GM23338 (cell line): Measurements from ENCODE around the gene SH2D4B. TPM values are rescaled to one million over a fixed set of nuclear protein-coding genes. Genes with fewer than 3 reads are reported as not detected.

Source experiments
- ATAC-seq: fragments of 200-7000 bp; cut with Tn5 transposase; 3 replicates; pipeline ENCODE4 v1.9.1; 2020
- DNase-seq: peaks from one replicate; pipeline ENCODE4 v3.0.0-alpha.2; 2015; ENCODE audit warnings: low spot score
- H2AFZ ChIP-seq: fragments of 200-600 bp; sonication (generic); 2 replicates; pipeline ENCODE4 v1.8.0; 2016; ENCODE audit warnings: antibody characterized with exemption, mild to moderate bottlenecking, moderate library complexity
- H3F3A ChIP-seq: fragments of 200-600 bp; sonication (generic); replicated peaks from 2 replicates; pipeline ENCODE4 v1.8.0; 2017; ENCODE audit warnings: antibody characterized with exemption, mixed run types, low read depth
- H3K27ac ChIP-seq: fragments of 200-600 bp; sonication (generic); 2 replicates; pipeline ENCODE4 v1.6.1; 2016; ENCODE audit warnings: low read depth
- H3K27me3 ChIP-seq: fragments of 200-600 bp; sonication (generic); 2 replicates; pipeline ENCODE4 v1.8.0; 2016; ENCODE audit warnings: mild to moderate bottlenecking, mixed run types, moderate library complexity; ENCODE audit not compliant: insufficient read depth
- H3K36me3 ChIP-seq: fragments of 200-600 bp; sonication (generic); 2 replicates; pipeline ENCODE4 v1.8.0; 2016; ENCODE audit warnings: mild to moderate bottlenecking; ENCODE audit not compliant: insufficient read depth
- H3K4me1 ChIP-seq: fragments of 200-600 bp; sonication (generic); 2 replicates; pipeline ENCODE4 v1.8.0; 2016; ENCODE audit warnings: mild to moderate bottlenecking, moderate library complexity; ENCODE audit not compliant: insufficient read depth
- H3K4me2 ChIP-seq: fragments of 200-600 bp; sonication (generic); 2 replicates; pipeline ENCODE4 v1.7.1; 2017; ENCODE audit warnings: mixed run types
- H3K4me3 ChIP-seq: fragments of 200-600 bp; sonication (generic); 2 replicates; pipeline ENCODE4 v1.6.1; 2016; ENCODE audit warnings: mixed run types
- H3K79me2 ChIP-seq: fragments of 200-600 bp; sonication (generic); replicated peaks from 2 replicates; pipeline ENCODE4 v1.8.0; 2017; ENCODE audit warnings: mild to moderate bottlenecking; ENCODE audit not compliant: insufficient read depth
- H3K9me2 ChIP-seq: fragments of 200-600 bp; sonication (generic); 2 replicates; pipeline ENCODE4 v1.8.0; 2017; ENCODE audit not compliant: insufficient read depth
- H4K20me1 ChIP-seq: fragments of 200-600 bp; sonication (generic); replicated peaks from 2 replicates; pipeline ENCODE4 v1.8.0; 2017; ENCODE audit warnings: mild to moderate bottlenecking; ENCODE audit not compliant: insufficient read depth
- H3K27ac Mint-ChIP-seq: 2 replicates; pipeline ENCODE4 v1.8.0; 2020; ENCODE audit warnings: inconsistent platforms, mild to moderate bottlenecking, moderate library complexity, mixed read lengths
- H3K27me3 Mint-ChIP-seq: 3 replicates; pipeline ENCODE4 v1.8.0; 2022; ENCODE audit warnings: low read depth, mild to moderate bottlenecking, moderate library complexity, mixed read lengths, inconsistent platforms; ENCODE audit not compliant: insufficient read depth, poor library complexity
- H3K36me3 Mint-ChIP-seq: 3 replicates; pipeline ENCODE4 v1.8.0; 2021; ENCODE audit warnings: low read depth, mild to moderate bottlenecking, inconsistent platforms, moderate library complexity, mixed read lengths
- H3K4me1 Mint-ChIP-seq: 3 replicates; pipeline ENCODE4 v1.8.0; 2020; ENCODE audit warnings: mild to moderate bottlenecking, inconsistent platforms, mixed read lengths
- H3K4me3 Mint-ChIP-seq: 3 replicates; pipeline ENCODE4 v1.8.0; 2021; ENCODE audit warnings: moderate library complexity, mild to moderate bottlenecking, inconsistent platforms, mixed read lengths
- H3K9me3 Mint-ChIP-seq: 3 replicates; pipeline ENCODE4 v1.8.0; 2020; ENCODE audit warnings: moderate library complexity, mild to moderate bottlenecking, inconsistent platforms, mixed read lengths
- CREB1 ChIP-seq: fragments of 250-450 bp; sonication (Bioruptor Pico); IDR thresholded peaks from 2 replicates; pipeline ENCODE4 v1.5.0; 2020; ENCODE audit warnings: low read depth, mild to moderate bottlenecking, moderate library complexity
- EZH2 ChIP-seq: fragments of 200-600 bp; sonication (generic); IDR thresholded peaks from one replicate; pipeline ENCODE4 v1.8.0; 2017; ENCODE audit warnings: antibody characterized with exemption, mild to moderate bottlenecking, low read depth; ENCODE audit not compliant: unreplicated experiment
- JUNB ChIP-seq: IDR thresholded peaks from one replicate; pipeline ENCODE4 v1.6.1; 2016; ENCODE audit warnings: antibody characterized with exemption; ENCODE audit not compliant: unreplicated experiment
- NANOG ChIP-seq: IDR thresholded peaks from 2 replicates; pipeline ENCODE4 v1.6.1; 2016; ENCODE audit warnings: antibody characterized with exemption, borderline replicate concordance
- POLR2AphosphoS5 ChIP-seq: IDR thresholded peaks from 2 replicates; pipeline ENCODE4 v1.6.1; 2016; ENCODE audit warnings: antibody characterized with exemption, low read depth
- STAT1 ChIP-seq: IDR thresholded peaks from one replicate; pipeline ENCODE4 v1.6.1; 2016; ENCODE audit warnings: antibody characterized with exemption; ENCODE audit not compliant: unreplicated experiment
- ZNF331 ChIP-seq: fragments of 250-450 bp; sonication (Bioruptor Pico); IDR thresholded peaks from 2 replicates; pipeline ENCODE4 v1.5.0; 2020; ENCODE audit warnings: low read depth, mild to moderate bottlenecking, moderate library complexity
- polyA plus RNA-seq: library from polyadenylated mRNA; unstranded; fragments of >200 nt; fragmentation: Nextera tagmentation; extraction: Ambion mirVana; gene quantifications from 2 replicates; pipeline ENCODE4 v1.2.1, GENCODE V29; 2016
- total RNA-seq: library from RNA; depleted of rRNA; stranded (reverse); fragments of >200 nt; shearing (Covaris generic); gene quantifications from 2 replicates; pipeline ENCODE4 v1.2.3, GENCODE V29; 2014
- TF ChIP-seq, protein P1 (sequence below), 2 experiments: fragments of 200-600 bp in 1 of 2; sonication (generic) in 1 of 2; conservative IDR thresholded peaks; 2 replicates each; pipeline versions ENCODE4 v1.5.1 to v1.6.1; 2016 to 2017; ENCODE audit warnings: antibody characterized with exemption in 2 of 2, low read depth in 2 of 2, mild to moderate bottlenecking in 2 of 2, moderate library complexity in 1 of 2
- TF ChIP-seq, protein P2 (sequence below): IDR thresholded peaks from one replicate; pipeline ENCODE4 v1.6.1; 2018; ENCODE audit warnings: antibody characterized with exemption; ENCODE audit not compliant: unreplicated experiment
- TF ChIP-seq, protein P3 (sequence below): IDR thresholded peaks from 2 replicates; pipeline ENCODE4 v1.6.1; 2016; ENCODE audit warnings: antibody characterized with exemption

The SH2D4B gene
- total and polyA plus RNA-seq, 2 experiments from 2014 or later, result 0.08 TPM; not detected in 1

DNA sequence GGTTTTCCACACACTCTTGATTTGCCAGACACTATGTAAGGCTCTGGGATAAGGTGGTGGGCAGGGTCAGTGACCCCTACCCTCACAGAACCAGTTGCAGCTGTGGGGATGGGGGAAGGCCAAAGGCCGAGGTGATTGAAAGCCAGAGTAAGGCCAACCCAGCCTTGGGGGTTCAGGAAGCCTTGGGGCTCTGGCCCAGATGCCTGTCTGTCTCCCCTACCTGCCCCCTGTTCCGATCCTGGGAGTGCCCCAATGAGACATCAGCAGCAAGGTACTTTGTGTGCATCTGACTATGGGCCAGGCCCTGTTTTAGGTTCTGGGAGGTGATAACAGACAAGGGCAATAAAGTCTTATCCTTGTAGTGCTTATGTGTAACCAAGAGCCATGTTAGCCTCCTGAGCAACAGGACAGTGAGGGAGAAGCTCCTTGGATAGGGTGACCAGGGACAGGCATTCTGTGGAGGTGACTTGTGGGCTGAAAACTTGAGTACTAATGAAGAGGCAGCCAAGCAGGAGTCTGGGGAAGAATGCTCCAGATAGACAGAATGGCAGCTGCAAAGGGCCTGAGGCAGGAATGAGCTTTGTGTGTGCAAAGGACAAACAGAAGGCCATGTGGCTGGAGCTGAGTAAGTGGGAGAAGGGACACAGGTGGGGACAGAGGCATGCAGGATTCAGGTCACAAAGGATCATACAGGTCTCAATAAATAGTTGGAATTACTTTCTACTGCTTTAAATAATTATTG, 48.2 kb upstream of the SH2D4B start:
- H3K9me2 ChIP-seq, result no peaks in the 10 kb centered on the region
- peaks cover 79% of the 10 kb centered on the region for H3K79me2 ChIP-seq
- no peak overlapping the region for H2AFZ ChIP-seq
- TF ChIP-seq STAT1, result no peak
- no peak for TF ChIP-seq JUNB
- TF ChIP-seq POLR2AphosphoS5, result no peak
- TF ChIP-seq CREB1 (CRISPR knock-in tag), result no peak
- TF ChIP-seq NANOG, result no peak
- no peak for DNase-seq
- no peaks in the 10 kb centered on the region for H3K27me3 ChIP-seq
- no peak overlapping the region for H3K4me2 ChIP-seq
- no peaks in the 10 kb centered on the region for H3K9me3 Mint-ChIP-seq
- no peaks in the 10 kb centered on the region for H3K36me3 ChIP-seq
- peaks cover 28% of the 10 kb centered on the region for H3K36me3 Mint-ChIP-seq
- no peak overlapping the region for H3K27ac ChIP-seq
- H3K4me3 ChIP-seq, result no peak overlapping the region
- H3K27me3 Mint-ChIP-seq, result peaks cover 5% of the 10 kb centered on the region
- no peak overlapping the region for H3K4me3 Mint-ChIP-seq
- peaks cover 21% of the 10 kb centered on the region for H3K4me1 ChIP-seq
- peaks cover 40% of the 10 kb centered on the region for H3K4me1 Mint-ChIP-seq
- ATAC-seq, result no peak
- no peak overlapping the region for H3K27ac Mint-ChIP-seq
- H3F3A ChIP-seq, result no peaks in the 10 kb centered on the region
- H4K20me1 ChIP-seq, result peaks cover 47% of the 10 kb centered on the region; the same call in 1 of the 2 replicates

DNA sequence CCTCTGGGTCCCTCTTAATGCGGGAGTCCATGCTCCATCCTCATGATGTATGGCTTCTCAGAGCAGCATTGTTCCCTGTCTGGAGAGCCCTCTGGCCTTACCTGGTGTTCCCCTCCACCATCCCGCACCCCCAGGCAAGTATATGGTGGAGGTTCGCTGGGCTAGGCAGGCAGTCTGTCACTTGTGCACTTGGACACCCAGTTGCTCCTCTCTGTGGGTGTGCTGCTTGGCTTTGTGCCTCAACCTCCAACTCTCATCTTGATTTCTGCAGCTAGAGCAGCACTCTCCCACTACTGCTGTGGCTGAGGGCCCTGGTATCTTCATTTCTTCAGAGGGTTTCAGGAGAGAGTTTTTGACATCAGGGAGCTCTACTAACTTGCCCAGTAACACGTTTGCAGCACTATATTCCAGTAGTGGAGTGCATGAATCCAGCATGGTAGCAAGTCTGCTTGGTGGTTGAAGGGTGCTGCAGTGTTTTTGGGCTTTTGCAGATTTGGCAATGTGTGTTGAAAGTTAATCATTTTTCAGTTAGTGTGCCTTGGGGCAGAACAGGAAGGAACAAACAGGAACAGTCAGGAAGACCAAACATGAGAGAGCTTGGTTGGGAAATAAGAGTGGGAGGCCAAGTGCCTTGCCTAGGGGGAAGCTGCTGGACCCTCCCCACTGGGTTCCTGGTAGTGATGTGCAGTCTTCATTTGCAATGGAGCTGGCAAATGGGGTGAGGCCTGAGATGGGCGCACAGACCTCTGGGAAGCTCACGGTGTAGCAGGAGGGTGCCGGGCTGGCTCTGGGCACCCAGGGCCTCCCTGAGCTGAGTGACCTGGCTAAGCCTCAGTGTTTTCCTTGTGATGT, 46.2 kb upstream of the SH2D4B start:
- Mint-ChIP-seq H3K27me3 (peaks cover 4% of the 10 kb centered on the region), H3K9me3 (no peaks in the 10 kb centered on the region), H3K36me3 (peaks cover 34% of the 10 kb centered on the region), H3K4me1 (peaks cover 21% of the 10 kb centered on the region), H3K4me3 (no peak overlapping the region), H3K27ac (no peak overlapping the region)
- Histone ChIP-seq H3K27me3 (no peaks in the 10 kb centered on the region), H3K79me2 (peaks cover 79% of the 10 kb centered on the region), H3K36me3 (no peaks in the 10 kb centered on the region), H3F3A (no peaks in the 10 kb centered on the region), H3K4me3 (no peak overlapping the region), H3K9me2 (no peaks in the 10 kb centered on the region), H3K27ac (no peak overlapping the region), H4K20me1 (peaks cover 44% of the 10 kb centered on the region; the same call in 1 of the 2 replicates), H2AFZ (no peak overlapping the region), H3K4me2 (no peak overlapping the region), H3K4me1 (peaks cover 11% of the 10 kb centered on the region)
- no peak for ATAC-seq
- DNase-seq, result no peak
- TF ChIP-seq, protein P1, sequence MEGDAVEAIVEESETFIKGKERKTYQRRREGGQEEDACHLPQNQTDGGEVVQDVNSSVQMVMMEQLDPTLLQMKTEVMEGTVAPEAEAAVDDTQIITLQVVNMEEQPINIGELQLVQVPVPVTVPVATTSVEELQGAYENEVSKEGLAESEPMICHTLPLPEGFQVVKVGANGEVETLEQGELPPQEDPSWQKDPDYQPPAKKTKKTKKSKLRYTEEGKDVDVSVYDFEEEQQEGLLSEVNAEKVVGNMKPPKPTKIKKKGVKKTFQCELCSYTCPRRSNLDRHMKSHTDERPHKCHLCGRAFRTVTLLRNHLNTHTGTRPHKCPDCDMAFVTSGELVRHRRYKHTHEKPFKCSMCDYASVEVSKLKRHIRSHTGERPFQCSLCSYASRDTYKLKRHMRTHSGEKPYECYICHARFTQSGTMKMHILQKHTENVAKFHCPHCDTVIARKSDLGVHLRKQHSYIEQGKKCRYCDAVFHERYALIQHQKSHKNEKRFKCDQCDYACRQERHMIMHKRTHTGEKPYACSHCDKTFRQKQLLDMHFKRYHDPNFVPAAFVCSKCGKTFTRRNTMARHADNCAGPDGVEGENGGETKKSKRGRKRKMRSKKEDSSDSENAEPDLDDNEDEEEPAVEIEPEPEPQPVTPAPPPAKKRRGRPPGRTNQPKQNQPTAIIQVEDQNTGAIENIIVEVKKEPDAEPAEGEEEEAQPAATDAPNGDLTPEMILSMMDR (conservative IDR thresholded peaks at IDR 0.05; ENCODE audit: low read depth in 2 of 2), result no peak
- TF ChIP-seq NANOG, result no peak
- TF ChIP-seq JUNB, result no peak
- no peak for TF ChIP-seq EZH2
- TF ChIP-seq STAT1, result no peak
- no peak for TF ChIP-seq ZNF331
- TF ChIP-seq, protein P2, sequence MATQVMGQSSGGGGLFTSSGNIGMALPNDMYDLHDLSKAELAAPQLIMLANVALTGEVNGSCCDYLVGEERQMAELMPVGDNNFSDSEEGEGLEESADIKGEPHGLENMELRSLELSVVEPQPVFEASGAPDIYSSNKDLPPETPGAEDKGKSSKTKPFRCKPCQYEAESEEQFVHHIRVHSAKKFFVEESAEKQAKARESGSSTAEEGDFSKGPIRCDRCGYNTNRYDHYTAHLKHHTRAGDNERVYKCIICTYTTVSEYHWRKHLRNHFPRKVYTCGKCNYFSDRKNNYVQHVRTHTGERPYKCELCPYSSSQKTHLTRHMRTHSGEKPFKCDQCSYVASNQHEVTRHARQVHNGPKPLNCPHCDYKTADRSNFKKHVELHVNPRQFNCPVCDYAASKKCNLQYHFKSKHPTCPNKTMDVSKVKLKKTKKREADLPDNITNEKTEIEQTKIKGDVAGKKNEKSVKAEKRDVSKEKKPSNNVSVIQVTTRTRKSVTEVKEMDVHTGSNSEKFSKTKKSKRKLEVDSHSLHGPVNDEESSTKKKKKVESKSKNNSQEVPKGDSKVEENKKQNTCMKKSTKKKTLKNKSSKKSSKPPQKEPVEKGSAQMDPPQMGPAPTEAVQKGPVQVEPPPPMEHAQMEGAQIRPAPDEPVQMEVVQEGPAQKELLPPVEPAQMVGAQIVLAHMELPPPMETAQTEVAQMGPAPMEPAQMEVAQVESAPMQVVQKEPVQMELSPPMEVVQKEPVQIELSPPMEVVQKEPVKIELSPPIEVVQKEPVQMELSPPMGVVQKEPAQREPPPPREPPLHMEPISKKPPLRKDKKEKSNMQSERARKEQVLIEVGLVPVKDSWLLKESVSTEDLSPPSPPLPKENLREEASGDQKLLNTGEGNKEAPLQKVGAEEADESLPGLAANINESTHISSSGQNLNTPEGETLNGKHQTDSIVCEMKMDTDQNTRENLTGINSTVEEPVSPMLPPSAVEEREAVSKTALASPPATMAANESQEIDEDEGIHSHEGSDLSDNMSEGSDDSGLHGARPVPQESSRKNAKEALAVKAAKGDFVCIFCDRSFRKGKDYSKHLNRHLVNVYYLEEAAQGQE, result no peak
- TF ChIP-seq, protein P3, sequence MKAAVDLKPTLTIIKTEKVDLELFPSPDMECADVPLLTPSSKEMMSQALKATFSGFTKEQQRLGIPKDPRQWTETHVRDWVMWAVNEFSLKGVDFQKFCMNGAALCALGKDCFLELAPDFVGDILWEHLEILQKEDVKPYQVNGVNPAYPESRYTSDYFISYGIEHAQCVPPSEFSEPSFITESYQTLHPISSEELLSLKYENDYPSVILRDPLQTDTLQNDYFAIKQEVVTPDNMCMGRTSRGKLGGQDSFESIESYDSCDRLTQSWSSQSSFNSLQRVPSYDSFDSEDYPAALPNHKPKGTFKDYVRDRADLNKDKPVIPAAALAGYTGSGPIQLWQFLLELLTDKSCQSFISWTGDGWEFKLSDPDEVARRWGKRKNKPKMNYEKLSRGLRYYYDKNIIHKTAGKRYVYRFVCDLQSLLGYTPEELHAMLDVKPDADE, result no peak
